ENCODE measurements around the gene WFDC9. TPM values are rescaled to one million over a fixed set of nuclear protein-coding genes. Genes with fewer than 3 reads are reported as not detected.
"Not testable (repeated sequence)": the region's sequence is repeated elsewhere in the genome, so short reads cannot be mapped to it uniquely, and the experiment has no call there.

WFDC9 gene
- not detected for total RNA-seq
- long read RNA-seq: 0 reads

- no peak for DNase-seq (ENCODE audit: low spot score)
Measured at GRCh38 chr20:45631184-45631583, at the start of gene WFDC9. WFDC9 (minus strand) TSS chr20:45631284; CDS start chr20:45610181, 21,103 bp downstream.

- DNase-seq (ENCODE audit: low spot score): no peak
Measured at GRCh38 chr20:45679650-45680049, 48.6 kb upstream of the WFDC9 start.

GRCh38 chr20:45672765-45673164, 41.7 kb upstream of the WFDC9 start:
- DNase-seq (ENCODE audit: low spot score): no peak

GRCh38 chr20:45670139-45670538, 39.1 kb upstream of the WFDC9 start, which contains the start of gene WFDC11:
WFDC11 (minus strand) TSS chr20:45670239; CDS start chr20:45650600, 19,639 bp downstream.
- DNase-seq (ENCODE audit: low spot score): no peak

GRCh38 chr20:45657038-45657437, 26.0 kb upstream of the WFDC9 start:
- DNase-seq (ENCODE audit: low spot score): not testable (repeated sequence)

GRCh38 chr20:45651726-45652125, 20.6 kb upstream of the WFDC9 start:
- not testable (repeated sequence) for DNase-seq (ENCODE audit: low spot score)

GRCh38 chr20:45649312-45649863, 18.3 kb upstream of the WFDC9 start:
- no peak for DNase-seq (ENCODE audit: low spot score)

GRCh38 chr20:45647441-45648050, 16.5 kb upstream of the WFDC9 start:
- DNase-seq (ENCODE audit: low spot score): no peak

- no peak for DNase-seq (ENCODE audit: low spot score)
Measured at GRCh38 chr20:45646875-45647274, 15.8 kb upstream of the WFDC9 start.

- DNase-seq (ENCODE audit: low spot score): not testable (repeated sequence)
Measured at GRCh38 chr20:45645869-45646268, 14.8 kb upstream of the WFDC9 start.

- DNase-seq (ENCODE audit: low spot score): not testable (repeated sequence)
Measured at GRCh38 chr20:45641076-45641475, 10.0 kb upstream of the WFDC9 start.

- no peak for DNase-seq (ENCODE audit: low spot score)
Measured at GRCh38 chr20:45639687-45640086, 8.6 kb upstream of the WFDC9 start.

GRCh38 chr20:45636513-45636912, 5.4 kb upstream of the WFDC9 start:
- DNase-seq (ENCODE audit: low spot score): no peak

GRCh38 chr20:45630371-45630770, 713 bp downstream of the WFDC9 start:
- DNase-seq (ENCODE audit: low spot score): no peak

- no peak for DNase-seq (ENCODE audit: low spot score)
Measured at GRCh38 chr20:45629496-45630100, 1.5 kb downstream of the WFDC9 start, which contains the start of gene WFDC10A. WFDC10A (plus strand) TSS chr20:45629739; CDS start chr20:45629814, 75 bp downstream.

- DNase-seq (ENCODE audit: low spot score): no peak
Measured at GRCh38 chr20:45626540-45626939, 4.5 kb downstream of the WFDC9 start.

GRCh38 chr20:45621593-45621992, 9.5 kb downstream of the WFDC9 start:
- no peak for DNase-seq (ENCODE audit: low spot score)

GRCh38 chr20:45617591-45617990, 13.5 kb downstream of the WFDC9 start:
- no peak for DNase-seq (ENCODE audit: low spot score)

GRCh38 chr20:45612314-45612713, 18.8 kb downstream of the WFDC9 start:
- no peak for DNase-seq (ENCODE audit: low spot score)

GRCh38 chr20:45611054-45611453, 20.0 kb downstream of the WFDC9 start:
- no peak for DNase-seq (ENCODE audit: low spot score)

GRCh38 chr20:45607810-45608209, 23.3 kb downstream of the WFDC9 start:
- DNase-seq (ENCODE audit: low spot score): no peak

- DNase-seq (ENCODE audit: low spot score): no peak
Measured at GRCh38 chr20:45595235-45595634, 35.8 kb downstream of the WFDC9 start.

- DNase-seq (ENCODE audit: low spot score): no peak
Measured at GRCh38 chr20:45593498-45593897, 37.6 kb downstream of the WFDC9 start.

All from mesenteric fat pad (tissue), 1 donor.